8988T (cell line): Measurements from ENCODE around the gene FBXO44.

Source experiments
- DNase-seq: peaks from one replicate; pipeline ENCODE4 v3.0.0; 2011

The FBXO44 gene

GRCh38 chr1:11661103-11661502 is 6.4 kb downstream of the FBXO44 start:
- no peak for DNase-seq

DNA sequence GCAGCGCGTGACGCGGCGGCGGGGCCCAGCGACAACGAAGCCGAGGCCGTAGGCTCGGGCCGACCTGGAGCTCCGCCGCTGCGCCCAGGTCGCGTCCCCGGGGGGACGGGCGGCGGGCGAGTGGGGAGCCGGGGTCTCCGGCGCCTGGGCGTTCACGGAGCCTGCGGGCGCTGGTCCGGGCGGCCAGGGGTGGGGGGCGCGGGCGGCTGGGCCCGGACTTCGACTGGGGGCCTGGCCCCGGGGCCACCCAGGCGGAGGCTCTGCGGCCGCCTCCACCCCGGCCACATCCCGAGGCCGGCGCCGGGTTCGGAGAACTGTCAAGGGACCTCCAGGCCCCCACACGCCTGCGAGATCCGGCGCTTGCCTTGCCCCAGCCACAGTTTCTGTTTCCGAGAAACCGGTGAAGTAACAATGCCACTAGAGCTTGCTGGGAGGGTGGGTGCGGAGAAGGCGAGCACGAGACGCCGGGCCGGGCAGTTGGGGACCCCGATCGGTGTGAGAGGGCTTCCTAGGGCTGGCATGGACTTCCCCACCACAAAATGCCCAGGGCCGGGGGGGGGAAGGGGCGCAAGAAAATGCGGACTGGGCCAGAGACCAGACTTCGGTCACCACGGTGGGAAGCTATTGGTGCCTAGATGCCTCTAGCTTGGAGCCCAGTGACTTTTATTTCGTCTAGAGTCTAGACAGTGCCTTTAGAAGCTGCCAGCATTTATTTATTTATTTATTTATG is 9.8 kb downstream of the FBXO44 start:
- no peak for DNase-seq

- no peak for DNase-seq
Observed at GRCh38 chr1:11668516-11668915, 13.8 kb downstream of the FBXO44 start.

DNA sequence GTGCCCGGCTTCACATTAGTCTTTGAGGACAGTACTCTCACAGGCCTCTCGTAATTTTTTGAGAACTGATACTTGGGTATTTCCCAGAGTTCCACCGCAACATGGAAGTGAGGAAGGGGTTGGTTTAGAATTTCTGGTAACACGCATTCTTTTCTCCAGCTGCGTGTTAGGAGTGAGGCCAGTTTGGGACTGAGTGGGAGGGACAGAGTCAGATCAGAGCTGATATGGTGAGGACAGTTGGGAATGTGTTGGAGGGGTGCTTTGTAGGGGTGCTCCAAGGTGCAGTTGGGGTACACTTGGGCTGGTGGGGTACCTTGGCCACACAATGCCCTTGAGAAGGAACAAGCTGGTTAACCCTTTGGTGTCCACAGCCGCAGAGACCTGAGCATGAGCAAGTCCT is 16.1 kb downstream of the FBXO44 start:
- DNase-seq, result no peak

DNA sequence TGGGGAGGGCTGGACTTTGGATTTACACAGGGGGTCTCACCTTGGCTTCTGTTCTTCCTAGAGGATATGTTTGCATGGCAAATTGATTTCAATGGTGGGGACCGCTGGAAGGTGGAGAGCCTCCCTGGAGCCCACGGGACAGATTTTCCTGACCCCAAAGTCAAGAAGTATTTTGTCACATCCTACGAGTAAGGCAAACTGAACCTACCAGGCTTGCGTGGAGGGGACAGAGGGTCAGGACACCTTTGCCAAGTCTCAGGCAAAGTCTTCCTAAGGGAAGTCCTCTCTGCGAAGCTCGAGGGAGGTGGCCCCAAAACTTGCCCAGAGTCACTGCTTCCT is 16.5 kb downstream of the FBXO44 start:
- no peak for DNase-seq

GRCh38 chr1:11671544-11672286 is 17.0 kb downstream of the FBXO44 start:
- DNase-seq, result no peak

GRCh38 chr1:11673089-11673769 is 18.6 kb downstream of the FBXO44 start:
- DNase-seq, result no peak

DNA sequence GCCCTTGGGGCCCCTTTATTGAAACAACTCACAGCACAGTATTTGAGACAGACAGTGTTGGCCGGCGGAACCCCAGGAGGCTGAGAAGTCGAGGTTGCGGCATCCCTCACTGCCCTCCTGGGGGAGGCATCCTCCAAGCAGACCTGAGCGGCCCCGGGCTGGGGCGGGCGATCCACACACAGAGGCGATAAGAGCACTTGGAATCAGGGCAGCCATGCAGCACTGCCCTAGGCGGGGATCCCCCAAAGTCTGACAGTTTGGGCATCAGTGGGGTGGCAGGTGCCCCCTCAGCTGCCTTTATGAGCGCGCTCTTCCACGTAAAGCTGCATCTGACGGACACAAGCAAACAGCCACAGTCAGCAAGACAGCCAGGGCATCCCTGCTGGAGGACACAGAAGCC is 19.8 kb downstream of the FBXO44 start:
- DNase-seq, result no peak

GRCh38 chr1:11675325-11675724 is 20.6 kb downstream of the FBXO44 start:
- DNase-seq, result no peak

GRCh38 chr1:11676386-11677103 is 21.9 kb downstream of the FBXO44 start:
- no peak for DNase-seq

DNA sequence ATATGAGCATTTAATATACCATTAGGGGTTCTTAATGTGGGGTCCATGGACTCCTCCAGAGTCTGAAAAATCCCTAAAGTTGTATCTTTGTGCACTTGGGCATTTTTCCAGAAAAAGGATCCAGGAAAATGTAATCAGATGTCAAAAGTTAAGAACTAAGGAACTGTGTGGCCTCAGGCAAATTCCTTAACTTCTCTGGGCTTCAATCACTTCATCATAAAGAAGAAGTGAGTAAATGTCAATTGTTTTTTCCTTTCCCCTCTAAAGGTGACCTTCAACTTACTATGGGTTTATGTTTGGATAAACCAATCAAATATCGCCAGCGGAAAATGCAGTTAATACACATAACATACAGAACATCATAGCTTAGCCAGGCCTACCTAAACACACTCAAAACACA is 23.8 kb downstream of the FBXO44 start:
- no peak for DNase-seq

DNA sequence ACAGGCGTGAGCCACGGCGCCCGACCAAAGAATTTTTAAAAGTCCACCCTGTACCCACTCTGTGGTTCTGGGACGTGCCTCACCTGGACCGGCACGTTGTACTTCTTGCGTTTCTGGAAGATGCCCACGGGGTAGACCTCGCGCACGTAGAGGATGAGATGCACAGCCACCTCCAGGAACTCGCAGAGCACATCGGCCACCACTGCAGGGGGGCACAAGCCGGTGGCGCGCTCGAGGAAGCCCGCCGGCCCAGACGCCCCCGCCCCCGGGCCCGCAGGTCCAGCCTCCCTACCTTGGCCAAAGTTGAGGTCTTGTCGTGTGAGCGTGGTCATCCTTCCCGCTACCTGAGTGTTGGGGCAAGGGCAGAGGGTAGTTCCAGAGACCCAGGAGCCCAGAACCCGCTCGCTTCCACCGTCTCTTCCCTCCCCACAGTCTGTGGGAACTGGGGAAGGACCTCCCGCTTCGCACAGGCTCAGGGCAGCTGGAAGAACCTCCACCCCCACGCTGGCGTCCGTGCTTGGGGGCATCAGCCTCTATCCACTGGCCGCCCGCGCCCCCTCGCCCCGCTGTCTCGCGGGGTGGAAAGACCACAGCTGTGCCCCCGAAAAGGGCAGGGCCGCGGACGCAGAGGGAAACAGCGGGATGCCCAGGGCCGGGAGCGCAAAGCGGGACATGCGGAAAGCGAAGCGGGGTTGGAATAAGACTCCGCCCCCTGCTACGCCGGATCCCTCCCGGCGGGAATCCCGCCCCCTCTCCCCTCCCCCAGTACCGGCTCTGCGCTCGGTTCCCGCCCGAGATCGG is 25.8 kb downstream of the FBXO44 start:
- no peak for DNase-seq

GRCh38 chr1:11681071-11681771 is 26.5 kb downstream of the FBXO44 start, which contains the start of gene MAD2L2:
MAD2L2 (minus strand) TSS chr1:11681148; CDS start chr1:11680601, 547 bp downstream.
- peak; percentile 83 for DNase-seq

- DNase-seq, result no peak
Observed at GRCh38 chr1:11682287-11682771, 27.7 kb downstream of the FBXO44 start.

DNA sequence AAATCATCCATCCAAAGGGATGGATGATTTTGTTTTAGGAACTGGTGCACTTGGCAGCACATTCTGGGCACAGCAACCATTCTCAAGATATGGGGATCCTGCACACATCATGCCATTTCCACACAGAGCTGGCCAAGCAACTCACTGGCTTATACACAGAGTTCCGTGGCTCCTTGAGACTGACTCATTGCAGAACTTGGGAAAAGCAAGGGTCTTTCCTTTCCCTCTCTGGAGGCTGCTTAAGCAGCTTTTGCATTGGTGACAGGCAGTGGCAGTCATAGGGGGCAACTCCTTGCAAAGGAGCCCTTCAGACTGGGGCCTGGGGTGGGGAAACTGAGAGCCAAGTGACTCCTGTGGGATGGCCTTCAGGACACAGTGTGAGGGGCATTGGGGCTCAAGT is 28.1 kb downstream of the FBXO44 start:
- DNase-seq, result no peak

DNA sequence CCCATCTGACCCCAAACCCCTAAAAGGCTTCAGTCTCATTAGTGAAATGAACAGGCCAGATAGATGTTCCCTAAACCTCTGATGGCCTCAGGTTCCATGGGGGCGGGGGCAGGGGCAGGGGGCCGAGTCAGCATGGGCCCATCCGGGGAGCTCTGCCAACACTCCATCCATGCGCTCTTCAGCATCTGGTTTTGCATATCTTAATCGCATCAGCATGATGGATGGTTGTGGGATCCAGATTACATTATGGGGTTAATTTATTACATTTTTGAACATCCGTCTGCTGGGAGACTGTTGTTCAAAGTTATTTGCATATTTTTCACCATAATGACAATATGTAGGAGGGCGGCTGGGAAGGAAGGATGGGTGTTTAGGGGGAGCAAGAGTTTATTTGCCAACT is 29.4 kb downstream of the FBXO44 start:
- no peak for DNase-seq

DNA sequence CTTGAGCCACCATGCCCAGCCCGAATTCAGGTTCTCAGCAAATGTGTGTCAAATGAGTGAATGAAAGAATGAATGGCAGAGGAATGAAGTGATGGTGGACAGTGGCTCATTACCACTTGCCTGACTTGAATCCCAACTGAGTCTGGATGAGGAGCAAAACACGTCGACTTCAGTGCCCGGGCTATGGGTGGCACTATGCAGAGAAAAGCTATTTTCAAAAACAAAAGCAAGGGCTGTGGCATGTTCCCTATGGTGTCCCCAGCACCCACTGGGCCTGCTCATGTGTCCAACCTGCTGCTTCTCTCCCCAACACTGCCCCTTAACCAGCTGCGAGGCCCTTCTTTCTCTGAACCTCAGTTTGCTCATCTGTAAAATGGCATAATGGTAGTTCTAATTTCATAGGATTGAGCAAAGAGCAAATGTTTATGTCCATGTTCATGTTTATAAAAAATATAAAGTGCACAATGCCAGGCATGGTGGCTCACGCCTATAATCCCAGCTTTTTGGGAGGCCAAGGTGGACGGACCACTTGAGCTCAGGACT is 30.6 kb downstream of the FBXO44 start:
- DNase-seq, result no peak

GRCh38 chr1:11688506-11688905 is 33.8 kb downstream of the FBXO44 start:
- DNase-seq, result no peak

- no peak for DNase-seq
Observed at GRCh38 chr1:11690397-11691301, 36.0 kb downstream of the FBXO44 start.

DNA sequence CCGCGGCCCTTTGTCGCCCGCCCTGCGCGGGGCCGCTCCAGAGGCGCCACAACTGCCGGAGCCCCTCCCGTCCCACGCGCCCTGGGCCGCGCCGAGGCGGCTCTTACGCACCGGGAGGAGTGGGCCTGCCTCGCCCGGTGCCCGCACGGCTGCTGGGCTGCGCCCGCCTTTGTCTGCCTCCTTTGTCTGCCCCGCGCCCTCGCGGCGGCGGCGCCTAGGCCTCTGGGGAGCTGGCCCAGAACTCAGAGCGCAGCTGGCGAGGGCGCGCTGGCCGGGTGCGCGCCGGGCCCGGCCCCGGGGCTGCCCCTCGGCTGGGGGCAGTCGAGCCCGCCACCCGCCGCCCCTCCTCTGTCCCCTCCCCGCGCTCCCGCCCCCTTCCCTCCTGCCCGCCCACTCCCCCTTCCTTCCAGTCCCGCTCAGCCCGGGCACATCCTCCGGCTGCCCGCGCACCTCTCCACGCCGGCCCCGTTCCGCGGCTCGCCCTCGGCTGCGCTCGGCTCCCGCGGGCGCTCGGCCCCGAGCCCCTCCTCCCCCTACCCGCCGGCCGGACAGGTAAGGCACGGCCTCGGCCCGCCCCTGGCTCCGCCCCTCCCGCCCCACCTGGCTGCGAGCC is 36.7 kb downstream of the FBXO44 start, which contains the start of gene DRAXIN:
Gene DRAXIN (plus strand): TSS at position 409 of the 613 bp plus-strand sequence. CDS start 14,549 bp downstream, outside the sequence.
- no peak for DNase-seq
